H9 (cell line): ENCODE data around the gene CCDC3. TPM values are rescaled to one million over a fixed set of nuclear protein-coding genes. Genes with fewer than 3 reads are reported as not detected.

Experiments used
- DNase-seq: peaks from one replicate; pipeline ENCODE4 v3.0.0-alpha.2; 2017
- H2AFZ ChIP-seq: one replicate; pipeline ENCODE4 v1.6.1; 2013; ENCODE audit warnings: mild to moderate bottlenecking, low read length, control low read depth, moderate library complexity
- H2AK5ac ChIP-seq: 2 replicates; pipeline ENCODE4 v1.6.1; 2013; ENCODE audit warnings: low read length, control low read depth, mixed read lengths; ENCODE audit not compliant: insufficient read length
- H2BK120ac ChIP-seq: one replicate; pipeline ENCODE4 v1.6.1; 2013; ENCODE audit warnings: low read depth, mild to moderate bottlenecking, low read length, control low read depth, inconsistent platforms; ENCODE audit not compliant: poor library complexity, severe bottlenecking
- H2BK12ac ChIP-seq: 2 replicates; pipeline ENCODE4 v1.6.1; 2013; ENCODE audit warnings: low read length, control low read depth, mixed read lengths, low read depth; ENCODE audit not compliant: insufficient read length
- H2BK15ac ChIP-seq: 2 replicates; pipeline ENCODE4 v1.6.1; 2013; ENCODE audit warnings: low read depth, low read length, control low read depth
- H2BK20ac ChIP-seq: one replicate; pipeline ENCODE4 v1.6.1; 2013; ENCODE audit warnings: low read depth, mild to moderate bottlenecking, low read length, control low read depth, inconsistent platforms; ENCODE audit not compliant: poor library complexity, severe bottlenecking
- H2BK5ac ChIP-seq: 2 replicates; pipeline ENCODE4 v1.6.1; 2013; ENCODE audit warnings: low read length, control low read depth, mixed read lengths; ENCODE audit not compliant: insufficient read length
- H3K14ac ChIP-seq: 2 replicates; pipeline ENCODE4 v1.6.1; 2013; ENCODE audit warnings: low read length, control low read depth; ENCODE audit not compliant: insufficient read depth
- H3K18ac ChIP-seq: 2 replicates; pipeline ENCODE4 v1.6.1; 2013; ENCODE audit warnings: low read depth, mild to moderate bottlenecking, mixed read lengths, low read length, control low read depth; ENCODE audit not compliant: insufficient read length
- H3K23ac ChIP-seq: 2 replicates; pipeline ENCODE4 v1.6.1; 2013; ENCODE audit warnings: low read length, control low read depth, mixed read lengths, low read depth; ENCODE audit not compliant: insufficient read length
- H3K23me2 ChIP-seq: 2 replicates; pipeline ENCODE4 v1.6.1; 2013; ENCODE audit warnings: low read depth, mild to moderate bottlenecking, mixed read lengths, low read length, control low read depth; ENCODE audit not compliant: insufficient read length, poor library complexity, severe bottlenecking
- H3K27ac ChIP-seq: 2 replicates; pipeline ENCODE4 v1.5.1; 2013; ENCODE audit warnings: low read length, control low read depth, mixed read lengths, low read depth; ENCODE audit not compliant: insufficient read length
- H3K27me3 ChIP-seq: 2 replicates; pipeline ENCODE4 v1.6.1; 2013; ENCODE audit warnings: low read length, control low read depth, inconsistent platforms; ENCODE audit not compliant: insufficient read depth
- H3K4ac ChIP-seq: 2 replicates; pipeline ENCODE4 v1.6.1; 2013; ENCODE audit warnings: low read depth, mild to moderate bottlenecking, control low read depth, inconsistent platforms, low read length, moderate library complexity
- H3K4me1 ChIP-seq: 2 replicates; pipeline ENCODE4 v1.6.1; 2013; ENCODE audit warnings: low read length, control low read depth, inconsistent platforms; ENCODE audit not compliant: insufficient read depth
- H3K4me2 ChIP-seq: 2 replicates; pipeline ENCODE4 v1.6.1; 2013; ENCODE audit warnings: low read length, control low read depth, mixed read lengths; ENCODE audit not compliant: insufficient read length, insufficient read depth
- H3K56ac ChIP-seq: 2 replicates; pipeline ENCODE4 v1.6.1; 2013; ENCODE audit warnings: low read depth, mild to moderate bottlenecking, mixed read lengths, low read length, control low read depth; ENCODE audit not compliant: insufficient read length
- H3K79me1 ChIP-seq: 2 replicates; pipeline ENCODE4 v1.6.1; 2013; ENCODE audit warnings: low read depth, mild to moderate bottlenecking, moderate library complexity, low read length, control low read depth, inconsistent platforms; ENCODE audit not compliant: insufficient read depth, poor library complexity, severe bottlenecking
- H3K79me2 ChIP-seq: 2 replicates; pipeline ENCODE4 v1.6.1; 2013; ENCODE audit warnings: low read length, control low read depth, inconsistent platforms; ENCODE audit not compliant: insufficient read depth
- H3K9ac ChIP-seq: 2 replicates; pipeline ENCODE4 v1.6.1; 2013; ENCODE audit warnings: low read length, control low read depth, mixed read lengths; ENCODE audit not compliant: insufficient read length; ENCODE audit errors: extremely low read depth
- H3K9me3 ChIP-seq: one replicate; pipeline ENCODE4 v1.6.1; 2013; ENCODE audit warnings: low read depth, low read length, inconsistent platforms; ENCODE audit not compliant: control insufficient read depth
- H3T11ph ChIP-seq: one replicate; pipeline ENCODE4 v1.6.1; 2013; ENCODE audit warnings: mild to moderate bottlenecking, low read length, control low read depth, inconsistent platforms
- H4K20me1 ChIP-seq: one replicate; pipeline ENCODE4 v1.6.1; 2013; ENCODE audit not compliant: control insufficient read depth, insufficient read length, insufficient read depth
- H4K5ac ChIP-seq: 2 replicates; pipeline ENCODE4 v1.6.1; 2013; ENCODE audit warnings: low read depth, mild to moderate bottlenecking, mixed read lengths, low read length, control low read depth; ENCODE audit not compliant: insufficient read length
- H4K8ac ChIP-seq: replicated peaks from 2 replicates; pipeline ENCODE4 v1.6.1; 2013; ENCODE audit warnings: low read length, control low read depth, mixed read lengths, low read depth; ENCODE audit not compliant: insufficient read length
- H4K91ac ChIP-seq: 2 replicates; pipeline ENCODE4 v1.6.1; 2013; ENCODE audit warnings: low read depth, mild to moderate bottlenecking, moderate library complexity, mixed read lengths, low read length, control low read depth; ENCODE audit not compliant: insufficient read length
- H3K27ac Mint-ChIP-seq, 3 experiments: 2 replicates in 2 of 3; 3 replicates in 1 of 3; pipeline ENCODE4 v1.8.0; 2020 to 2021; ENCODE audit warnings: mixed read lengths in 3 of 3, mild to moderate bottlenecking in 1 of 3, moderate library complexity in 1 of 3
- H3K27me3 Mint-ChIP-seq: 2 replicates; pipeline ENCODE4 v1.8.0; 2021; ENCODE audit warnings: low read depth, mild to moderate bottlenecking, moderate library complexity, mixed read lengths
- H3K36me3 Mint-ChIP-seq, 3 experiments: 2 replicates in 2 of 3; 3 replicates in 1 of 3; pipeline ENCODE4 v1.8.0; 2020 to 2021; ENCODE audit warnings: low read depth in 3 of 3, mixed read lengths in 3 of 3; ENCODE audit not compliant: insufficient read depth in 1 of 3
- H3K4me1 Mint-ChIP-seq, 2 experiments: 2 replicates each; pipeline ENCODE4 v1.8.0; 2020; ENCODE audit warnings: mixed read lengths in 2 of 2
- H3K4me3 Mint-ChIP-seq, 2 experiments: 2 replicates in 1 of 2; 3 replicates in 1 of 2; pipeline ENCODE4 v1.8.0; 2020 to 2021; ENCODE audit warnings: mild to moderate bottlenecking in 2 of 2, mixed read lengths in 2 of 2, moderate library complexity in 1 of 2
- H3K9me3 Mint-ChIP-seq, 2 experiments: 2 replicates in 1 of 2; 3 replicates in 1 of 2; pipeline ENCODE4 v1.8.0; 2020; ENCODE audit warnings: mild to moderate bottlenecking in 2 of 2, mixed read lengths in 2 of 2, moderate library complexity in 1 of 2
- WGBS: extraction: QIAGEN DNeasy Blood & Tissue Kit; methylation state at CpG from one replicate; pipeline ENCODE4 v1.1.7; 2013; ENCODE audit warnings: missing lambda C conversion rate, low lambda C conversion rate, mixed read lengths; ENCODE audit not compliant: insufficient read length; ENCODE audit errors: extremely low coverage; 5-methylcytosine and 5-hydroxymethylcytosine counted together
- total RNA-seq: library from RNA; stranded (reverse); gene quantifications from 2 replicates; pipeline ENCODE4 v1.2.1, GENCODE V29; 2021
- TF ChIP-seq, protein P1 (sequence below): fragments of 200-600 bp; sonication (generic); conservative IDR thresholded peaks from 3 replicates; pipeline ENCODE4 v1.8.0; 2021; ENCODE audit warnings: antibody characterized with exemption, mild to moderate bottlenecking

CCDC3 gene
- total RNA-seq, 1 experiment from 2014 or later, result 2.3 TPM

DNA sequence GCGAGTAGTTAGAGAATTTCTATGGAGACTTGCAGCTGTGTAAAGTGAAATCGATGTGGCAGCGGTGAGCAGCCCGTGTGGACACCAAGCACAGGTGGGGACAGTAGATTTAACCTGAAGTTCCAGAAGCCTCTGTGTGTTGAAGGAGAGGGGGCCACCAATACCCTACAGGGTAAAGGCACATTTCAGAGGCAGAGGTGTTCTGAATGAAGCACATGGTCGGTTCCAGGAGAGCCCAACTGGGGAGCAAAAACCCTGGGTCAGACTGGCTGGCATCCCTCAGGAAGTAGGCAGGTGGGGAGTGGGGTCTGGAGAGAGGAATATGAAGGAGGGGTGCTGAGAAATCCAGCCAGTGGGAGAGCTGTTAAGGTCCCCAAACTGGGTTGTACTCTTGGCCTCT lies 76.6 kb downstream of the CCDC3 start:
- no peak overlapping the region for H3T11ph ChIP-seq
- H4K20me1 ChIP-seq, result no peaks in the 10 kb centered on the region
- no peak overlapping the region for H2BK12ac ChIP-seq
- no peaks in the 10 kb centered on the region for H3K9me3 ChIP-seq
- H2BK5ac ChIP-seq, result no peak overlapping the region
- no peak for DNase-seq
- H2AK5ac ChIP-seq, result no peak overlapping the region
- H3K79me2 ChIP-seq, result no peaks in the 10 kb centered on the region
- no peak overlapping the region for H3K56ac ChIP-seq
- no peak overlapping the region for H3K27ac ChIP-seq
- 100% methylated on average over 2 of the region's 5 CpGs for WGBS
- H4K5ac ChIP-seq, result no peak overlapping the region
- H3K23ac ChIP-seq, result no peak overlapping the region
- no peak overlapping the region for H2BK120ac ChIP-seq
- no peak overlapping the region for H3K14ac ChIP-seq
- no peak overlapping the region for H3K4ac ChIP-seq
- no peak overlapping the region for H3K18ac ChIP-seq
- no peaks in the 10 kb centered on the region for H3K4me1 ChIP-seq
- H3K27ac Mint-ChIP-seq, result no peak overlapping the region
- no peak overlapping the region for H3K4me3 Mint-ChIP-seq
- no peaks in the 10 kb centered on the region for H3K79me1 ChIP-seq
- H3K4me2 ChIP-seq, result no peak overlapping the region
- TF ChIP-seq, protein P1, sequence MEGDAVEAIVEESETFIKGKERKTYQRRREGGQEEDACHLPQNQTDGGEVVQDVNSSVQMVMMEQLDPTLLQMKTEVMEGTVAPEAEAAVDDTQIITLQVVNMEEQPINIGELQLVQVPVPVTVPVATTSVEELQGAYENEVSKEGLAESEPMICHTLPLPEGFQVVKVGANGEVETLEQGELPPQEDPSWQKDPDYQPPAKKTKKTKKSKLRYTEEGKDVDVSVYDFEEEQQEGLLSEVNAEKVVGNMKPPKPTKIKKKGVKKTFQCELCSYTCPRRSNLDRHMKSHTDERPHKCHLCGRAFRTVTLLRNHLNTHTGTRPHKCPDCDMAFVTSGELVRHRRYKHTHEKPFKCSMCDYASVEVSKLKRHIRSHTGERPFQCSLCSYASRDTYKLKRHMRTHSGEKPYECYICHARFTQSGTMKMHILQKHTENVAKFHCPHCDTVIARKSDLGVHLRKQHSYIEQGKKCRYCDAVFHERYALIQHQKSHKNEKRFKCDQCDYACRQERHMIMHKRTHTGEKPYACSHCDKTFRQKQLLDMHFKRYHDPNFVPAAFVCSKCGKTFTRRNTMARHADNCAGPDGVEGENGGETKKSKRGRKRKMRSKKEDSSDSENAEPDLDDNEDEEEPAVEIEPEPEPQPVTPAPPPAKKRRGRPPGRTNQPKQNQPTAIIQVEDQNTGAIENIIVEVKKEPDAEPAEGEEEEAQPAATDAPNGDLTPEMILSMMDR, result no peak
- H3K27me3 ChIP-seq, result no peaks in the 10 kb centered on the region
- H3K9me3 Mint-ChIP-seq, result peaks cover 0 to 6% of the 10 kb centered on the region in 2 experiments; a peak in 1 of 5 replicates
- H2BK15ac ChIP-seq, result no peak overlapping the region
- H3K23me2 ChIP-seq, result no peaks in the 10 kb centered on the region
- H4K8ac ChIP-seq, result no peak overlapping the region
- no peaks in the 10 kb centered on the region; the same call in 1 of the 2 replicates for H3K27me3 Mint-ChIP-seq
- H4K91ac ChIP-seq, result no peak overlapping the region
- H3K9ac ChIP-seq, result no peak overlapping the region
- H2AFZ ChIP-seq, result no peak overlapping the region
- no peaks in the 10 kb centered on the region for H3K36me3 Mint-ChIP-seq
- peaks cover 4 to 5% of the 10 kb centered on the region in 2 experiments for H3K4me1 Mint-ChIP-seq
- no peak overlapping the region for H2BK20ac ChIP-seq
